ENCODE data around the gene ADCY6.

The ADCY6 gene

GRCh38 chr12:48788854-48789775, at the start of gene ADCY6:
Gene ADCY6 (minus strand): TSS chr12:48789089. CDS start chr12:48783434, 5,655 bp downstream.
- peak; percentile 91 for DNase-seq (ENCODE audit: low spot score)

- no peak for DNase-seq (ENCODE audit: low spot score)
Measured at GRCh38 chr12:48838048-48838447, 49.2 kb upstream of the ADCY6 start.

GRCh38 chr12:48832321-48833060, 43.6 kb upstream of the ADCY6 start:
- no peak for DNase-seq (ENCODE audit: low spot score)

GRCh38 chr12:48831257-48831656, 42.4 kb upstream of the ADCY6 start:
- DNase-seq (ENCODE audit: low spot score) = no peak

GRCh38 chr12:48828841-48829575, 40.1 kb upstream of the ADCY6 start:
- no peak for DNase-seq (ENCODE audit: low spot score)

GRCh38 chr12:48828293-48828692, 39.4 kb upstream of the ADCY6 start:
- no peak for DNase-seq (ENCODE audit: low spot score)

GRCh38 chr12:48827513-48828096, 38.7 kb upstream of the ADCY6 start:
- no peak for DNase-seq (ENCODE audit: low spot score)

- no peak for DNase-seq (ENCODE audit: low spot score)
Measured at GRCh38 chr12:48827026-48827425, 38.1 kb upstream of the ADCY6 start.

- no peak for DNase-seq (ENCODE audit: low spot score)
Measured at GRCh38 chr12:48826209-48826855, 37.4 kb upstream of the ADCY6 start.

- DNase-seq (ENCODE audit: low spot score) = no peak
Measured at GRCh38 chr12:48824905-48825304, 36.0 kb upstream of the ADCY6 start.

- no peak for DNase-seq (ENCODE audit: low spot score)
Measured at GRCh38 chr12:48824112-48824511, 35.2 kb upstream of the ADCY6 start.

- no peak for DNase-seq (ENCODE audit: low spot score)
Measured at GRCh38 chr12:48823281-48823680, 34.4 kb upstream of the ADCY6 start.

- DNase-seq (ENCODE audit: low spot score) = no peak
Measured at GRCh38 chr12:48822711-48823110, 33.8 kb upstream of the ADCY6 start.

GRCh38 chr12:48822139-48822538, 33.2 kb upstream of the ADCY6 start:
- no peak for DNase-seq (ENCODE audit: low spot score)

GRCh38 chr12:48819986-48820725, 31.3 kb upstream of the ADCY6 start:
- DNase-seq (ENCODE audit: low spot score) = no peak

- DNase-seq (ENCODE audit: low spot score) = no peak
Measured at GRCh38 chr12:48818831-48819590, 30.1 kb upstream of the ADCY6 start.

- peak; percentile 85 for DNase-seq (ENCODE audit: low spot score)
Measured at GRCh38 chr12:48817873-48818830, 29.3 kb upstream of the ADCY6 start, which contains the start of gene CACNB3. Gene CACNB3 (plus strand): TSS chr12:48818496. CDS start chr12:48818930, 434 bp downstream.

- DNase-seq (ENCODE audit: low spot score) = no peak
Measured at GRCh38 chr12:48816143-48816854, 27.4 kb upstream of the ADCY6 start.
